ENCODE data around the gene SCUBE1.

SCUBE1 gene

GRCh38 chr22:43334378-43334777 is 8.8 kb downstream of the SCUBE1 start:
- Histone ChIP-seq H3K9me2 (ENCODE audit: low read depth, low read length) (no peaks in the 10 kb centered on the region), H3F3A (ENCODE audit: insufficient read depth, low read length) (no peaks in the 10 kb centered on the region), H3K4me2 (ENCODE audit: low read length) (no peak overlapping the region), H3K79me2 (ENCODE audit: insufficient read depth, low read length) (no peaks in the 10 kb centered on the region), H3K9me3 (ENCODE audit: low read length) (no peaks in the 10 kb centered on the region), H2AFZ (ENCODE audit: low read length) (no peak overlapping the region), H3K4me3 (ENCODE audit: low read depth, low read length, poor library complexity, severe bottlenecking) (no peak overlapping the region), H3K36me3 (ENCODE audit: insufficient read depth, low read length) (no peaks in the 10 kb centered on the region), H3K27me3 (ENCODE audit: insufficient read depth, low read length) (peaks cover 4% of the 10 kb centered on the region; the same call in 1 of the 2 replicates), H3K27ac (ENCODE audit: low read depth, low read length, poor library complexity, severe bottlenecking) (no peak overlapping the region), H3K4me1 (ENCODE audit: insufficient read depth, low read length, severe bottlenecking) (no peaks in the 10 kb centered on the region), H3K9ac (ENCODE audit: low read length) (no peak overlapping the region), H4K20me1 (ENCODE audit: insufficient read depth, low read length) (no peaks in the 10 kb centered on the region)
- TF ChIP-seq CTCF (IDR thresholded peaks at IDR 0.05; ENCODE audit: low read length) = no peak
- no peak for TF ChIP-seq EZH2 (IDR thresholded peaks at IDR 0.05; ENCODE audit: borderline replicate concordance, low read length)

GRCh38 chr22:43333978-43334377 is 9.2 kb downstream of the SCUBE1 start:
- Histone ChIP-seq H3K9ac (ENCODE audit: low read length) (no peak overlapping the region), H3K27me3 (ENCODE audit: insufficient read depth, low read length) (peaks cover 4% of the 10 kb centered on the region; the same call in 1 of the 2 replicates), H3K4me2 (ENCODE audit: low read length) (no peak overlapping the region), H4K20me1 (ENCODE audit: insufficient read depth, low read length) (no peaks in the 10 kb centered on the region), H3K9me3 (ENCODE audit: low read length) (no peaks in the 10 kb centered on the region), H3K79me2 (ENCODE audit: insufficient read depth, low read length) (no peaks in the 10 kb centered on the region), H3K4me3 (ENCODE audit: low read depth, low read length, poor library complexity, severe bottlenecking) (no peak overlapping the region), H3K27ac (ENCODE audit: low read depth, low read length, poor library complexity, severe bottlenecking) (no peak overlapping the region), H3K36me3 (ENCODE audit: insufficient read depth, low read length) (no peaks in the 10 kb centered on the region), H2AFZ (ENCODE audit: low read length) (no peak overlapping the region), H3K9me2 (ENCODE audit: low read depth, low read length) (no peaks in the 10 kb centered on the region), H3F3A (ENCODE audit: insufficient read depth, low read length) (no peaks in the 10 kb centered on the region), H3K4me1 (ENCODE audit: insufficient read depth, low read length, severe bottlenecking) (no peaks in the 10 kb centered on the region)
- TF ChIP-seq CTCF (IDR thresholded peaks at IDR 0.05; ENCODE audit: low read length) (no peak), EZH2 (IDR thresholded peaks at IDR 0.05; ENCODE audit: borderline replicate concordance, low read length) (no peak)

- H3K9me2 ChIP-seq (ENCODE audit: low read depth, low read length) = no peaks in the 10 kb centered on the region
- no peak overlapping the region for H3K9ac ChIP-seq (ENCODE audit: low read length)
- no peaks in the 10 kb centered on the region for H3K36me3 ChIP-seq (ENCODE audit: insufficient read depth, low read length)
- no peaks in the 10 kb centered on the region for H4K20me1 ChIP-seq (ENCODE audit: insufficient read depth, low read length)
- no peak for TF ChIP-seq EZH2 (IDR thresholded peaks at IDR 0.05; ENCODE audit: borderline replicate concordance, low read length)
- TF ChIP-seq CTCF (IDR thresholded peaks at IDR 0.05; ENCODE audit: low read length) = no peak
- H3K27me3 ChIP-seq (ENCODE audit: insufficient read depth, low read length) = peaks cover 4% of the 10 kb centered on the region; the same call in 1 of the 2 replicates
- no peaks in the 10 kb centered on the region for H3K9me3 ChIP-seq (ENCODE audit: low read length)
- H3K79me2 ChIP-seq (ENCODE audit: insufficient read depth, low read length) = no peaks in the 10 kb centered on the region
- H3K27ac ChIP-seq (ENCODE audit: low read depth, low read length, poor library complexity, severe bottlenecking) = no peak overlapping the region
- H3K4me1 ChIP-seq (ENCODE audit: insufficient read depth, low read length, severe bottlenecking) = no peaks in the 10 kb centered on the region
- no peak overlapping the region for H3K4me2 ChIP-seq (ENCODE audit: low read length)
- no peak overlapping the region for H3K4me3 ChIP-seq (ENCODE audit: low read depth, low read length, poor library complexity, severe bottlenecking)
- H3F3A ChIP-seq (ENCODE audit: insufficient read depth, low read length) = no peaks in the 10 kb centered on the region
- H2AFZ ChIP-seq (ENCODE audit: low read length) = no peak overlapping the region
Measured at GRCh38 chr22:43333156-43333555, 10.0 kb downstream of the SCUBE1 start.

Data from OCI-LY1 (cell line).